Right renal pelvis (tissue), 4 donors: ENCODE results near the gene IRF5. TPM values are rescaled to one million over a fixed set of nuclear protein-coding genes. Genes with fewer than 3 reads are reported as not detected.

Experiments
- DNase-seq, 4 donors: peaks; one replicate each; pipeline ENCODE4 v3.0.0-alpha.2; 2013; ENCODE audit warnings: low read depth in 4 of 4, low spot score in 3 of 4, missing footprints in 1 of 4
- polyA plus RNA-seq, 4 donors: library from polyadenylated mRNA; unstranded; fragments of 120-200 nt; gene quantifications; one replicate each; pipeline ENCODE4 v1.2.1, GENCODE V29; 2013; ENCODE audit not compliant: insufficient read length in 4 of 4

The IRF5 gene
- 10 to 100 TPM in 2 of 4 donors, 1 to 10 TPM in 2; 7.3 to 14.7 (median 11.0) TPM for polyA plus RNA-seq

- DNase-seq, result no peak
Measured at GRCh38 chr7:128937647-128938543, at the start of gene IRF5. Gene IRF5 (plus strand): TSS chr7:128937927. CDS start chr7:128942082, 4,155 bp downstream.

- no peak for DNase-seq
Measured at GRCh38 chr7:128888039-128888755, 49.5 kb upstream of the IRF5 start.

GRCh38 chr7:128888756-128889095 is 49.0 kb upstream of the IRF5 start:
- DNase-seq, result no peak

- DNase-seq, result no peak
Measured at GRCh38 chr7:128889121-128889520, 48.6 kb upstream of the IRF5 start.

GRCh38 chr7:128890306-128891109 is 47.2 kb upstream of the IRF5 start:
- no peak for DNase-seq

- DNase-seq, result no peak
Measured at GRCh38 chr7:128891110-128891941, 46.4 kb upstream of the IRF5 start.

- no peak for DNase-seq
Measured at GRCh38 chr7:128891942-128892269, 45.8 kb upstream of the IRF5 start.

GRCh38 chr7:128892521-128893250 is 45.0 kb upstream of the IRF5 start:
- DNase-seq, result no peak

- DNase-seq, result no peak
Measured at GRCh38 chr7:128893251-128894100, 44.3 kb upstream of the IRF5 start.

- no peak for DNase-seq
Measured at GRCh38 chr7:128894101-128894440, 43.7 kb upstream of the IRF5 start.

GRCh38 chr7:128895320-128895719 is 42.4 kb upstream of the IRF5 start:
- no peak for DNase-seq

GRCh38 chr7:128899392-128899791 is 38.3 kb upstream of the IRF5 start:
- DNase-seq, result no peak

- DNase-seq, result no peak
Measured at GRCh38 chr7:128900237-128900636, 37.5 kb upstream of the IRF5 start.

- DNase-seq, result no peak
Measured at GRCh38 chr7:128902761-128903585, 34.8 kb upstream of the IRF5 start.

GRCh38 chr7:128903621-128904361 is 33.9 kb upstream of the IRF5 start:
- DNase-seq, result no peak

GRCh38 chr7:128904381-128905197 is 33.1 kb upstream of the IRF5 start:
- DNase-seq, result no peak
